Activated B cell treated with CpG ODN at 0.5 μM for 24 hours (primary cell): Measurements from ENCODE around the gene DTNBP1. TPM values are rescaled to one million over a fixed set of nuclear protein-coding genes. Genes with fewer than 3 reads are reported as not detected.

Experiments
- ATAC-seq: fragments of 200-7000 bp; cut with Tn5 transposase; one replicate; pipeline ENCODE4 v1.10.0; 2021; ENCODE audit warnings: low read depth, mild to moderate bottlenecking, moderate library complexity
- CTCF ChIA-PET: fragments of 350-600 bp; sonication (Branson Sonifier 250); formaldehyde crosslinking; loops from one replicate; lab custom pipeline; 2021; ENCODE audit warnings: antibody characterized with exemption; lab: Charles Lee
- POLR2A ChIA-PET: fragments of 350-600 bp; sonication (Branson Sonifier 250); formaldehyde crosslinking; loops from one replicate; lab custom pipeline; 2021; ENCODE audit warnings: antibody characterized with exemption; lab: Charles Lee
- DNase-seq: peaks from one replicate; pipeline ENCODE4 v3.0.0; 2022
- H3K27ac Mint-ChIP-seq: one replicate; pipeline ENCODE4 v1.8.0; 2020; ENCODE audit warnings: mixed read lengths
- H3K27me3 Mint-ChIP-seq: one replicate; pipeline ENCODE4 v1.8.0; 2021; ENCODE audit warnings: mixed read lengths
- H3K36me3 Mint-ChIP-seq: one replicate; pipeline ENCODE4 v1.8.0; 2021; ENCODE audit warnings: low read depth, mixed read lengths
- H3K4me1 Mint-ChIP-seq: one replicate; pipeline ENCODE4 v1.8.0; 2021; ENCODE audit warnings: mixed read lengths
- H3K4me3 Mint-ChIP-seq: one replicate; pipeline ENCODE4 v1.8.0; 2020; ENCODE audit warnings: mild to moderate bottlenecking, mixed read lengths
- H3K9me3 Mint-ChIP-seq: one replicate; pipeline ENCODE4 v1.8.0; 2020; ENCODE audit warnings: mixed read lengths
- CTCF ChIP-seq: fragments of 200-600 bp; IDR thresholded peaks from one replicate; pipeline ENCODE4 v1.8.0; 2022; ENCODE audit warnings: antibody characterized with exemption, mild to moderate bottlenecking
- intact Hi-C: fragments of 100-400 bp; cut with micrococcal nuclease; formaldehyde crosslinking; loops from one replicate; pipeline ENCODE4 v1.15.1; 2024
- total RNA-seq: library from RNA; stranded (reverse); gene quantifications from 2 replicates; pipeline ENCODE4 v1.2.3, GENCODE V29; 2022

Gene DTNBP1
- total RNA-seq, 1 donor from 2014 or later, result 50.3 TPM

GRCh38 chr6:15504581-15505350 lies 158.1 kb downstream of the DTNBP1 start:
- Mint-ChIP-seq H3K27me3 (no peaks in the 10 kb centered on the region), H3K36me3 (peaks cover 96% of the 10 kb centered on the region), H3K4me3 (no peak overlapping the region), H3K27ac (no peak overlapping the region), H3K4me1 (no peaks in the 10 kb centered on the region), H3K9me3 (no peaks in the 10 kb centered on the region)
- intact Hi-C loops, result no loop called here
- DNase-seq, result no peak
- no peak for ATAC-seq
- no peak for TF ChIP-seq CTCF
- ChIA-PET CTCF (no interaction called here), POLR2A (no interaction called here)

- ChIA-PET CTCF (no interaction called here), POLR2A (no interaction called here)
- no peak for ATAC-seq
- peaks cover 95% of the 10 kb centered on the region for H3K36me3 Mint-ChIP-seq
- no peak for TF ChIP-seq CTCF
- no peaks in the 10 kb centered on the region for H3K27me3 Mint-ChIP-seq
- H3K27ac Mint-ChIP-seq, result no peak overlapping the region
- no peak for DNase-seq
- no peak overlapping the region for H3K4me3 Mint-ChIP-seq
- H3K4me1 Mint-ChIP-seq, result no peaks in the 10 kb centered on the region
- H3K9me3 Mint-ChIP-seq, result no peaks in the 10 kb centered on the region
- intact Hi-C loops, result no loop called here
These were observed 158.8 kb downstream of the DTNBP1 start for GRCh38 chr6:15504040-15504495.

- no peaks in the 10 kb centered on the region for H3K4me1 Mint-ChIP-seq
- intact Hi-C loops, result no loop called here
- CTCF ChIA-PET, result no interaction called here
- no peak for TF ChIP-seq CTCF
- DNase-seq, result no peak
- no peak for ATAC-seq
- no peaks in the 10 kb centered on the region for H3K27me3 Mint-ChIP-seq
- H3K36me3 Mint-ChIP-seq, result peaks cover 95% of the 10 kb centered on the region
- H3K4me3 Mint-ChIP-seq, result no peak overlapping the region
- H3K27ac Mint-ChIP-seq, result no peak overlapping the region
- POLR2A ChIA-PET, result no interaction called here
- H3K9me3 Mint-ChIP-seq, result no peaks in the 10 kb centered on the region
These were observed 159.5 kb downstream of the DTNBP1 start for GRCh38 chr6:15503346-15503680.

- ChIA-PET CTCF (no interaction called here), POLR2A (no interaction called here)
- Mint-ChIP-seq H3K4me1 (no peaks in the 10 kb centered on the region), H3K4me3 (no peak overlapping the region), H3K9me3 (no peaks in the 10 kb centered on the region), H3K27me3 (no peaks in the 10 kb centered on the region), H3K27ac (no peak overlapping the region), H3K36me3 (peaks cover 96% of the 10 kb centered on the region)
- DNase-seq, result no peak
- TF ChIP-seq CTCF, result no peak
- no peak for ATAC-seq
- intact Hi-C loops, result no loop called here
These were observed 160.1 kb downstream of the DTNBP1 start for GRCh38 chr6:15502446-15503345.

GRCh38 chr6:15501826-15502445 lies 160.9 kb downstream of the DTNBP1 start:
- H3K9me3 Mint-ChIP-seq, result no peaks in the 10 kb centered on the region
- DNase-seq, result no peak
- intact Hi-C loops, result no loop called here
- no peak overlapping the region for H3K4me3 Mint-ChIP-seq
- CTCF ChIA-PET, result no interaction called here
- no peak overlapping the region for H3K27ac Mint-ChIP-seq
- H3K4me1 Mint-ChIP-seq, result no peaks in the 10 kb centered on the region
- H3K36me3 Mint-ChIP-seq, result peaks cover 95% of the 10 kb centered on the region
- no peak for TF ChIP-seq CTCF
- POLR2A ChIA-PET, result no interaction called here
- H3K27me3 Mint-ChIP-seq, result no peaks in the 10 kb centered on the region
- no peak for ATAC-seq
